HEK293 (cell line): ENCODE results near the gene SH3TC1.

Experiments used
- CTCF ChIA-PET: fragments of 350-600 bp; formaldehyde crosslinking; extraction: SDS; loops from one replicate; lab custom pipeline; 2021; ENCODE audit warnings: antibody characterized with exemption; lab: Yijun Ruan, JAX
- POLR2A ChIA-PET: fragments of 300-600 bp; formaldehyde crosslinking; extraction: SDS; loops from one replicate; lab custom pipeline; 2020; ENCODE audit warnings: antibody characterized with exemption, inconsistent platforms; lab: Yijun Ruan, JAX
- H3K27ac ChIP-seq: fragments of 200-500 bp; sonication (Bioruptor generic); 2 replicates; pipeline ENCODE4 v1.5.1; 2014; ENCODE audit warnings: low read depth, low read length, control low read depth, inconsistent platforms; ENCODE audit errors: extremely low read depth
- H3K36me3 ChIP-seq, 2 experiments: fragments of 200-500 bp in 1 of 2; sonication (Bioruptor generic) in 1 of 2; 1 replicate in 1 of 2; 2 replicates in 1 of 2; pipeline ENCODE4 v1.5.1; 2014 to 2017; ENCODE audit warnings: inconsistent platforms in 2 of 2, low read length in 2 of 2; ENCODE audit not compliant: control insufficient read depth in 2 of 2, insufficient read depth in 1 of 2
- H3K4me1 ChIP-seq: fragments of 200-500 bp; sonication (Bioruptor generic); 2 replicates; pipeline ENCODE4 v1.5.1; 2014; ENCODE audit warnings: mild to moderate bottlenecking, low read length, inconsistent platforms; ENCODE audit not compliant: control insufficient read depth, insufficient read depth
- H3K4me3 ChIP-seq: 2 replicates; pipeline ENCODE4 v1.5.1; 2011; ENCODE audit warnings: low read depth, mild to moderate bottlenecking, control low read depth, low read length, moderate library complexity
- H3K9me3 ChIP-seq: fragments of 200-500 bp; sonication (Bioruptor generic); 2 replicates; pipeline ENCODE4 v1.5.1; 2014; ENCODE audit warnings: low read depth, low read length, inconsistent platforms; ENCODE audit not compliant: control insufficient read depth, insufficient read depth
- GLI2 ChIP-seq: fragments of 450-650 bp; formaldehyde crosslinking; IDR thresholded peaks from 2 replicates; pipeline ENCODE4; 2017; ENCODE audit warnings: missing biosample characterization, missing genetic modification characterization, low read depth, borderline replicate concordance
- IKZF3 ChIP-seq: fragments of 450-650 bp; IDR thresholded peaks from 2 replicates; pipeline ENCODE4 v1.5.0; 2018; ENCODE audit warnings: missing biosample characterization, mild to moderate bottlenecking, missing genetic modification characterization, moderate library complexity
- OSR2 ChIP-seq: fragments of 450-650 bp; formaldehyde crosslinking; IDR thresholded peaks from 2 replicates; pipeline ENCODE4 v1.5.1; 2016; ENCODE audit warnings: missing biosample characterization, missing genetic modification characterization
- PRDM4 ChIP-seq: fragments of 450-650 bp; formaldehyde crosslinking; IDR thresholded peaks from 2 replicates; pipeline ENCODE4 v1.5.1; 2017; ENCODE audit warnings: missing biosample characterization, missing genetic modification characterization
- SCRT1 ChIP-seq: fragments of 450-650 bp; formaldehyde crosslinking; IDR thresholded peaks from 2 replicates; pipeline ENCODE4 v1.5.1; 2016; ENCODE audit warnings: missing biosample characterization, missing genetic modification characterization, borderline replicate concordance
- SCRT2 ChIP-seq: fragments of 450-650 bp; formaldehyde crosslinking; IDR thresholded peaks from 2 replicates; pipeline ENCODE4 v1.5.1; 2016; ENCODE audit warnings: missing biosample characterization, missing genetic modification characterization
- WT1 ChIP-seq: fragments of 450-650 bp; formaldehyde crosslinking; IDR thresholded peaks from 2 replicates; pipeline ENCODE4 v1.5.1; 2016; ENCODE audit warnings: missing biosample characterization, missing genetic modification characterization
- ZBTB20 ChIP-seq: fragments of 450-650 bp; formaldehyde crosslinking; IDR thresholded peaks from 2 replicates; pipeline ENCODE4 v1.5.1; 2016; ENCODE audit warnings: missing biosample characterization, missing genetic modification characterization
- ZBTB26 ChIP-seq: fragments of 450-650 bp; formaldehyde crosslinking; optimal IDR thresholded peaks from 2 replicates; pipeline ENCODE3; 2016; ENCODE audit warnings: missing biosample characterization, mild to moderate bottlenecking, missing genetic modification characterization
- ZBTB44 ChIP-seq: fragments of 450-650 bp; IDR thresholded peaks from 2 replicates; pipeline ENCODE4 v1.5.1; 2018; ENCODE audit warnings: missing biosample characterization, mild to moderate bottlenecking, missing genetic modification characterization
- ZIC2 ChIP-seq: fragments of 450-650 bp; formaldehyde crosslinking; IDR thresholded peaks from 2 replicates; pipeline ENCODE4 v1.5.1; 2016; ENCODE audit warnings: missing biosample characterization, missing genetic modification characterization
- ZNF138 ChIP-seq: fragments of 450-650 bp; formaldehyde crosslinking; IDR thresholded peaks from 2 replicates; pipeline ENCODE4 v1.5.1; 2016; ENCODE audit warnings: missing biosample characterization, missing genetic modification characterization, borderline replicate concordance
- ZNF292 ChIP-seq: fragments of 450-650 bp; formaldehyde crosslinking; IDR thresholded peaks from 2 replicates; pipeline ENCODE4 v1.5.1; 2016; ENCODE audit warnings: low read depth, missing biosample characterization, missing genetic modification characterization, borderline replicate concordance
- ZNF423 ChIP-seq: fragments of 450-650 bp; formaldehyde crosslinking; IDR thresholded peaks from 2 replicates; pipeline ENCODE4 v1.5.1; 2016; ENCODE audit warnings: missing biosample characterization, missing genetic modification characterization
- ZNF529 ChIP-seq: fragments of 450-650 bp; formaldehyde crosslinking; IDR thresholded peaks from 2 replicates; pipeline ENCODE4 v1.5.1; 2017; ENCODE audit warnings: missing genetic modification characterization, missing biosample characterization; ENCODE audit not compliant: insufficient replicate concordance
- ZNF548 ChIP-seq: fragments of 450-650 bp; formaldehyde crosslinking; IDR thresholded peaks from 2 replicates; pipeline ENCODE4 v1.5.1; 2016; ENCODE audit warnings: missing biosample characterization, missing genetic modification characterization
- ZNF571 ChIP-seq: fragments of 450-650 bp; formaldehyde crosslinking; IDR thresholded peaks from 2 replicates; pipeline ENCODE4 v1.5.0; 2017; ENCODE audit warnings: missing biosample characterization, missing genetic modification characterization
- ZNF623 ChIP-seq: fragments of 450-650 bp; formaldehyde crosslinking; IDR thresholded peaks from 2 replicates; pipeline ENCODE4 v1.5.1; 2016; ENCODE audit warnings: missing biosample characterization, missing genetic modification characterization
- ZNF624 ChIP-seq: fragments of 450-650 bp; formaldehyde crosslinking; IDR thresholded peaks from 2 replicates; pipeline ENCODE4 v1.5.1; 2017; ENCODE audit warnings: missing biosample characterization, missing genetic modification characterization
- ZNF747 ChIP-seq: fragments of 450-650 bp; formaldehyde crosslinking; IDR thresholded peaks from 2 replicates; pipeline ENCODE4 v1.5.1; 2016; ENCODE audit warnings: missing biosample characterization, missing genetic modification characterization
- ZNF785 ChIP-seq: fragments of 450-650 bp; formaldehyde crosslinking; IDR thresholded peaks from 2 replicates; pipeline ENCODE4 v1.5.1; 2016; ENCODE audit warnings: missing biosample characterization, missing genetic modification characterization
- TF ChIP-seq, protein P1 (sequence below): fragments of 450-650 bp; formaldehyde crosslinking; IDR thresholded peaks from 2 replicates; pipeline ENCODE4 v1.5.1; 2017; ENCODE audit warnings: missing biosample characterization, mild to moderate bottlenecking, missing genetic modification characterization, moderate library complexity
- TF ChIP-seq, protein P2 (sequence below): fragments of 450-650 bp; formaldehyde crosslinking; IDR thresholded peaks from 2 replicates; pipeline ENCODE4 v1.5.1; 2016; ENCODE audit warnings: missing biosample characterization, missing genetic modification characterization

Gene SH3TC1

DNA sequence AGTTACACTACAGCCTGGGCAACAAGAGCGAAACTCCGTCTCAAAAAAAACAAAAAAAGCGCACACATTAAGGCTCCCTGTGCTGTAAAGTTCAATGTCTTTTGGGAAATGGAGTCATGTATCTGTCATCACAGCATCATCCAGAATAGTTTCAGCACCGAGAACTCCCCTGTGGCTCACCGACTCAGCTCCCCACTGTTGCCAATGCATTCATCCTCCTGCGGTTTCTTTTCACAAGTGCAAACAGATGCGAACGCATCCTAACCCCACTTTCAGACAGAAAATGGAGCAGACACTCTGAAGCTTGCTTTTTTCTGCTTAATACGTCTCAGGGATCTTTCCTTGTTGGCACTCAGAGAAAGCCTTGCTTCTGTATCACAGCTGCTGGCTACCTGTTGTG, 13.8 kb upstream of the SH3TC1 start:
- ChIA-PET CTCF (no interaction called here), POLR2A (interaction anchor here (0.6 kb wide), 1 partner anchor 1072 kb away, joined by 4 read pairs; no protein-coding TSS in a partner anchor)
- peak; percentile 80 for TF ChIP-seq ZIC2 (tag by site-specific recombination)
- no peak for TF ChIP-seq ZNF423 (tag by site-specific recombination)
- TF ChIP-seq, protein P1, sequence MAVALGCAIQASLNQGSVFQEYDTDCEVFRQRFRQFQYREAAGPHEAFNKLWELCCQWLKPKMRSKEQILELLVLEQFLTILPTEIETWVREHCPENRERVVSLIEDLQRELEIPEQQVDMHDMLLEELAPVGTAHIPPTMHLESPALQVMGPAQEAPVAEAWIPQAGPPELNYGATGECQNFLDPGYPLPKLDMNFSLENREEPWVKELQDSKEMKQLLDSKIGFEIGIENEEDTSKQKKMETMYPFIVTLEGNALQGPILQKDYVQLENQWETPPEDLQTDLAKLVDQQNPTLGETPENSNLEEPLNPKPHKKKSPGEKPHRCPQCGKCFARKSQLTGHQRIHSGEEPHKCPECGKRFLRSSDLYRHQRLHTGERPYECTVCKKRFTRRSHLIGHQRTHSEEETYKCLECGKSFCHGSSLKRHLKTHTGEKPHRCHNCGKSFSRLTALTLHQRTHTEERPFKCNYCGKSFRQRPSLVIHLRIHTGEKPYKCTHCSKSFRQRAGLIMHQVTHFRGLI (tag by site-specific recombination), result no peak
- no peak for TF ChIP-seq ZBTB26 (tag by site-specific recombination)
- TF ChIP-seq SCRT2, result peak; percentile 81
- no peak for TF ChIP-seq ZNF785 (tag by site-specific recombination)
- 0 out of 2 replicates have a peak, but pooled peaks have one; percentile 29 for TF ChIP-seq WT1
- no peak for TF ChIP-seq ZNF747 (tag by site-specific recombination)
- TF ChIP-seq ZNF292 (tag by site-specific recombination), result no peak
- peak; percentile 36; the same call in 1 of the 2 replicates for TF ChIP-seq SCRT1 (tag by site-specific recombination)
- TF ChIP-seq ZBTB44 (tag by site-specific recombination), result 0 out of 2 replicates have a peak, but pooled peaks have one; percentile 14
- TF ChIP-seq PRDM4 (tag by site-specific recombination), result peak; percentile 38; the same call in 1 of the 2 replicates
- peak; percentile 81 for TF ChIP-seq OSR2
- TF ChIP-seq ZNF571 (tag by site-specific recombination), result no peak
- Histone ChIP-seq H3K9me3 (no peaks in the 10 kb centered on the region), H3K4me3 (no peak overlapping the region), H3K4me1 (no peaks in the 10 kb centered on the region; the same call in 1 of the 2 replicates), H3K27ac (no peak overlapping the region), H3K36me3 (no peaks in the 10 kb centered on the region)

DNA sequence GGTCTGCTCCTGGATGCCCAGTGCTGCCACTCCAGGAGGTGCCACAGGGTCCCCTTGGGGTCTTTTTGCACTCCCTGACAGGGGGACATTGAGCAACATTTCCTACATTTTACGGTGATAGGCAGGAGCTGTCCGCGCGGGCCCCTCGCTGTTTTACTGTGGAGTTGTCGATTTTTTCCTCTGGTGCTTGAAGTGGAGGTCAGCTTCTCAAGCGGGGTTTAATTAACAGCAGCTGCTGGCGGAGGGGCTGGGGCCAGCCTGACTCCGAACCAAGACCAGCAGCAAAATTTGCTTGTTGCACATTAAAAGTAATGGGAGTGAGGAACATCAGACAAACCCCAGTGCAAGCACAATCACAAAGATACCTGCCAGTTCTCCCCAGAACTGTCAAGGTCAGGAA, 13.2 kb upstream of the SH3TC1 start:
- Histone ChIP-seq H3K9me3 (no peaks in the 10 kb centered on the region), H3K4me3 (no peak overlapping the region), H3K4me1 (no peaks in the 10 kb centered on the region; the same call in 1 of the 2 replicates), H3K27ac (no peak overlapping the region), H3K36me3 (no peaks in the 10 kb centered on the region)
- ChIA-PET CTCF (no interaction called here), POLR2A (no interaction called here)
- peak; percentile 87 for TF ChIP-seq ZIC2 (tag by site-specific recombination)
- no peak for TF ChIP-seq GLI2 (tag by site-specific recombination)
- TF ChIP-seq, all 188 proteins: peak for 1

GRCh38 chr4:8188085-8188484, 11.0 kb upstream of the SH3TC1 start:
- H3K36me3 ChIP-seq, result no peaks in the 10 kb centered on the region
- ChIA-PET POLR2A (no interaction called here), CTCF (no interaction called here)
- H3K4me3 ChIP-seq, result no peak overlapping the region
- H3K4me1 ChIP-seq, result no peaks in the 10 kb centered on the region; the same call in 1 of the 2 replicates
- no peak overlapping the region for H3K27ac ChIP-seq
- no peak for TF ChIP-seq ZNF623 (tag by site-specific recombination)
- no peak for TF ChIP-seq ZNF548 (tag by site-specific recombination)
- TF ChIP-seq ZNF423 (tag by site-specific recombination), result no peak
- no peak for TF ChIP-seq ZNF624
- no peak for TF ChIP-seq ZBTB20 (tag by site-specific recombination)
- TF ChIP-seq, protein P2, sequence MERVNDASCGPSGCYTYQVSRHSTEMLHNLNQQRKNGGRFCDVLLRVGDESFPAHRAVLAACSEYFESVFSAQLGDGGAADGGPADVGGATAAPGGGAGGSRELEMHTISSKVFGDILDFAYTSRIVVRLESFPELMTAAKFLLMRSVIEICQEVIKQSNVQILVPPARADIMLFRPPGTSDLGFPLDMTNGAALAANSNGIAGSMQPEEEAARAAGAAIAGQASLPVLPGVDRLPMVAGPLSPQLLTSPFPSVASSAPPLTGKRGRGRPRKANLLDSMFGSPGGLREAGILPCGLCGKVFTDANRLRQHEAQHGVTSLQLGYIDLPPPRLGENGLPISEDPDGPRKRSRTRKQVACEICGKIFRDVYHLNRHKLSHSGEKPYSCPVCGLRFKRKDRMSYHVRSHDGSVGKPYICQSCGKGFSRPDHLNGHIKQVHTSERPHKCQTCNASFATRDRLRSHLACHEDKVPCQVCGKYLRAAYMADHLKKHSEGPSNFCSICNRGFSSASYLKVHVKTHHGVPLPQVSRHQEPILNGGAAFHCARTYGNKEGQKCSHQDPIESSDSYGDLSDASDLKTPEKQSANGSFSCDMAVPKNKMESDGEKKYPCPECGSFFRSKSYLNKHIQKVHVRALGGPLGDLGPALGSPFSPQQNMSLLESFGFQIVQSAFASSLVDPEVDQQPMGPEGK (tag by site-specific recombination), result no peak
- no peak for TF ChIP-seq ZNF138 (tag by site-specific recombination)
- TF ChIP-seq ZNF529 (tag by site-specific recombination), result no peak
- no peak for TF ChIP-seq IKZF3 (tag by site-specific recombination)
- no peaks in the 10 kb centered on the region for H3K9me3 ChIP-seq
